Sigmoid colon (tissue), 7 donors: ENCODE results near the gene SLC38A4. TPM values are rescaled to one million over a fixed set of nuclear protein-coding genes. Genes with fewer than 3 reads are reported as not detected.

Experiments used
- DNase-seq: peaks from one replicate; pipeline ENCODE4 v3.0.0-alpha.2; 2019
- H3K27ac ChIP-seq, 4 donors: fragments of 200-600 bp; sonication (generic); one replicate each; pipeline ENCODE4 v1.5.1; 2016 to 2019; ENCODE audit warnings: mild to moderate bottlenecking in 1 of 4
- H3K27me3 ChIP-seq, 3 donors: fragments of 200-600 bp; sonication (generic); one replicate each; pipeline ENCODE4 v1.5.1; 2019; ENCODE audit warnings: mild to moderate bottlenecking in 1 of 3
- H3K36me3 ChIP-seq, 4 donors: fragments of 200-600 bp; sonication (generic); one replicate each; pipeline ENCODE4 v1.5.1; 2016 to 2019
- H3K4me1 ChIP-seq, 4 donors: fragments of 200-600 bp; sonication (generic); one replicate each; pipeline ENCODE4 v1.5.1; 2017 to 2019
- H3K4me3 ChIP-seq, 4 donors: fragments of 200-600 bp; sonication (generic); one replicate each; pipeline ENCODE4 v1.5.1; 2017 to 2019; ENCODE audit warnings: mild to moderate bottlenecking in 2 of 4, moderate library complexity in 1 of 4
- H3K9me3 ChIP-seq, 4 donors: fragments of 200-600 bp in 3 of 4; sonication (generic) in 3 of 4; one replicate each; pipeline versions ENCODE4 v1.5.1 to v1.6.1; 2013 to 2019
- CTCF ChIP-seq, 4 experiments: fragments of 450-650 bp in 3 of 4; fragments of 200-600 bp in 1 of 4; IDR thresholded peaks; one replicate each; pipeline ENCODE4 v1.5.1; 2016 to 2019; ENCODE audit warnings: antibody characterized with exemption in 4 of 4, mild to moderate bottlenecking in 3 of 4, moderate library complexity in 2 of 4
- EP300 ChIP-seq, 4 donors: sonication (generic); formaldehyde crosslinking; IDR thresholded peaks; one replicate each; pipeline ENCODE4 v1.6.1; 2017; ENCODE audit warnings: antibody characterized with exemption in 4 of 4
- POLR2A ChIP-seq, 2 donors: fragments of 450-650 bp; IDR thresholded peaks; one replicate each; pipeline ENCODE4 v1.6.1; 2016; ENCODE audit warnings: antibody characterized with exemption in 2 of 2, mild to moderate bottlenecking in 2 of 2, moderate library complexity in 2 of 2
- POLR2AphosphoS5 ChIP-seq, 4 donors: sonication (generic); formaldehyde crosslinking; IDR thresholded peaks; one replicate each; pipeline ENCODE4 v1.6.1; 2017; ENCODE audit warnings: antibody characterized with exemption in 4 of 4
- WGBS, 2 donors: extraction: QIAGEN DNeasy Blood & Tissue Kit; methylation state at CpG; one replicate each; pipeline ENCODE4 v1.1.7; 2013; 5-methylcytosine and 5-hydroxymethylcytosine counted together
- intact Hi-C: fragments of 100-400 bp; cut with DNase I; formaldehyde crosslinking; loops from one replicate; pipeline ENCODE4 v1.15.1; 2023
- polyA plus RNA-seq, 3 donors: library from polyadenylated mRNA; stranded (reverse); fragments of 200-250 nt; gene quantifications; one replicate each; pipeline ENCODE4 v1.2.3, GENCODE V29; 2013
- total RNA-seq, 4 donors: library from RNA; depleted of rRNA; stranded (reverse); fragments of >200 nt; gene quantifications; one replicate each; pipeline ENCODE4 v1.1.0, GENCODE V29; 2016
- donor health status: healthy with polysubstance abuse.
- donor health status: Bipolar disorder and iron deficiency.
- donor health status: healthy.

SLC38A4 gene
- total and polyA plus RNA-seq, 7 donors = 0.39 to 3.5 (median 0.68) TPM

- Histone ChIP-seq H3K9me3 (no peaks in the 10 kb centered on the region), H3K27ac (no peak overlapping the region), H3K4me3 (no peak overlapping the region), H3K36me3 (no peaks in the 10 kb centered on the region), H3K4me1 (peaks cover 0 to 33% (median 12%) of the 10 kb centered on the region in 4 donors), H3K27me3 (no peaks in the 10 kb centered on the region)
- intact Hi-C loops = no loop called here
- no peak for DNase-seq
- 82 to 85% methylated on average over 3 of the region's 3 CpGs for WGBS, 2 donors
- no peak for TF ChIP-seq CTCF (IDR thresholded peaks at IDR 0.05)
- TF ChIP-seq EP300 (IDR thresholded peaks at IDR 0.05) = no peak
- TF ChIP-seq POLR2AphosphoS5 (IDR thresholded peaks at IDR 0.05) = no peak
- no peak for TF ChIP-seq POLR2A (IDR thresholded peaks at IDR 0.05)
Observed at GRCh38 chr12:46786774-46787173, 39.0 kb downstream of the SLC38A4 start.

- intact Hi-C loops = no loop called here
- no peak overlapping the region for H3K27ac ChIP-seq
- DNase-seq = no peak
- H3K27me3 ChIP-seq = no peaks in the 10 kb centered on the region
- TF ChIP-seq EP300 (IDR thresholded peaks at IDR 0.05) (no peak), POLR2A (IDR thresholded peaks at IDR 0.05) (no peak), CTCF (IDR thresholded peaks at IDR 0.05) (no peak), POLR2AphosphoS5 (IDR thresholded peaks at IDR 0.05) (no peak)
- no peaks in the 10 kb centered on the region for H3K9me3 ChIP-seq
- no peaks in the 10 kb centered on the region for H3K36me3 ChIP-seq
- WGBS, 2 donors = 89 to 90% methylated on average over 3 of the region's 3 CpGs
- peaks cover 0 to 33% (median 12%) of the 10 kb centered on the region in 4 donors for H3K4me1 ChIP-seq
- H3K4me3 ChIP-seq = no peak overlapping the region
Observed at GRCh38 chr12:46785382-46785781, 40.4 kb downstream of the SLC38A4 start.

GRCh38 chr12:46783871-46784270, 41.9 kb downstream of the SLC38A4 start:
- DNase-seq = no peak
- WGBS, 2 donors = 77 to 78% methylated on average over 5 of the region's 5 CpGs
- TF ChIP-seq POLR2A (IDR thresholded peaks at IDR 0.05) = no peak
- TF ChIP-seq CTCF (IDR thresholded peaks at IDR 0.05) = no peak
- TF ChIP-seq POLR2AphosphoS5 (IDR thresholded peaks at IDR 0.05) = no peak
- no peak for TF ChIP-seq EP300 (IDR thresholded peaks at IDR 0.05)
- intact Hi-C loops = no loop called here
- Histone ChIP-seq H3K4me3 (no peak overlapping the region), H3K27me3 (no peaks in the 10 kb centered on the region), H3K4me1 (peaks cover 0 to 33% (median 12%) of the 10 kb centered on the region in 4 donors), H3K27ac (no peak overlapping the region), H3K9me3 (no peaks in the 10 kb centered on the region), H3K36me3 (no peaks in the 10 kb centered on the region)

GRCh38 chr12:46779879-46780278, 45.9 kb downstream of the SLC38A4 start:
- intact Hi-C loops = no loop called here
- Histone ChIP-seq H3K27ac (no peak overlapping the region), H3K4me1 (peaks cover 0 to 17% (median 8%) of the 10 kb centered on the region in 4 donors), H3K9me3 (no peaks in the 10 kb centered on the region), H3K4me3 (no peak overlapping the region), H3K27me3 (no peaks in the 10 kb centered on the region), H3K36me3 (no peaks in the 10 kb centered on the region)
- no peak for TF ChIP-seq EP300 (IDR thresholded peaks at IDR 0.05)
- no peak for TF ChIP-seq POLR2A (IDR thresholded peaks at IDR 0.05)
- TF ChIP-seq POLR2AphosphoS5 (IDR thresholded peaks at IDR 0.05) = no peak
- TF ChIP-seq CTCF (IDR thresholded peaks at IDR 0.05) = no peak
- no peak for DNase-seq

GRCh38 chr12:46779063-46779462, 46.7 kb downstream of the SLC38A4 start:
- Histone ChIP-seq H3K4me1 (peaks cover 0 to 17% (median 6%) of the 10 kb centered on the region in 4 donors), H3K27me3 (no peaks in the 10 kb centered on the region), H3K9me3 (no peaks in the 10 kb centered on the region), H3K4me3 (no peak overlapping the region), H3K36me3 (no peaks in the 10 kb centered on the region), H3K27ac (no peak overlapping the region)
- TF ChIP-seq CTCF (IDR thresholded peaks at IDR 0.05) = no peak
- no peak for TF ChIP-seq POLR2A (IDR thresholded peaks at IDR 0.05)
- no peak for DNase-seq
- 89 to 93% methylated on average over 1 of the region's 1 CpG for WGBS, 2 donors
- intact Hi-C loops = no loop called here
